Measurements from ENCODE around the gene PACRG. TPM values are rescaled to one million over a fixed set of nuclear protein-coding genes. Genes with fewer than 3 reads are reported as not detected.

PACRG gene
- total RNA-seq, 1 experiment from 2014 or later, result 0.44 TPM

DNA sequence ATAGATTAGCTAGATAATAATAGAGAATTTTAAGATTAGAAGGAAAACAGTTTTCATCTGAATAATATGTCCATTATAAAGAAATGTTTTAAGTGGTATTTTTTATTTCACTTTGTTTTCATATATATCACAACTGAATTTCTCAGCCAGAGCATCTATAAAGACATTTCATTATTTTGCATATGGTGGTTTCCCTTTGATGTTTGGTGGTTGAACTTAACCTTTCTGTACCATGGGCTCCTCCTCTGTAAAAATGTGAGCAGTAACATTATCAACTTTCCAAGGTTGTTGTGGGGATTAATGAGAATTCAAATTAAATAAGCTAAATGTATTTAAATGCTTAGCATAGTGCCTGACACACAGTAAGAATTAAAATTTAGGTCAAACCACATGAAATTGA, 567.0 kb downstream of the PACRG start (continued):
- TF ChIP-seq, protein P1, sequence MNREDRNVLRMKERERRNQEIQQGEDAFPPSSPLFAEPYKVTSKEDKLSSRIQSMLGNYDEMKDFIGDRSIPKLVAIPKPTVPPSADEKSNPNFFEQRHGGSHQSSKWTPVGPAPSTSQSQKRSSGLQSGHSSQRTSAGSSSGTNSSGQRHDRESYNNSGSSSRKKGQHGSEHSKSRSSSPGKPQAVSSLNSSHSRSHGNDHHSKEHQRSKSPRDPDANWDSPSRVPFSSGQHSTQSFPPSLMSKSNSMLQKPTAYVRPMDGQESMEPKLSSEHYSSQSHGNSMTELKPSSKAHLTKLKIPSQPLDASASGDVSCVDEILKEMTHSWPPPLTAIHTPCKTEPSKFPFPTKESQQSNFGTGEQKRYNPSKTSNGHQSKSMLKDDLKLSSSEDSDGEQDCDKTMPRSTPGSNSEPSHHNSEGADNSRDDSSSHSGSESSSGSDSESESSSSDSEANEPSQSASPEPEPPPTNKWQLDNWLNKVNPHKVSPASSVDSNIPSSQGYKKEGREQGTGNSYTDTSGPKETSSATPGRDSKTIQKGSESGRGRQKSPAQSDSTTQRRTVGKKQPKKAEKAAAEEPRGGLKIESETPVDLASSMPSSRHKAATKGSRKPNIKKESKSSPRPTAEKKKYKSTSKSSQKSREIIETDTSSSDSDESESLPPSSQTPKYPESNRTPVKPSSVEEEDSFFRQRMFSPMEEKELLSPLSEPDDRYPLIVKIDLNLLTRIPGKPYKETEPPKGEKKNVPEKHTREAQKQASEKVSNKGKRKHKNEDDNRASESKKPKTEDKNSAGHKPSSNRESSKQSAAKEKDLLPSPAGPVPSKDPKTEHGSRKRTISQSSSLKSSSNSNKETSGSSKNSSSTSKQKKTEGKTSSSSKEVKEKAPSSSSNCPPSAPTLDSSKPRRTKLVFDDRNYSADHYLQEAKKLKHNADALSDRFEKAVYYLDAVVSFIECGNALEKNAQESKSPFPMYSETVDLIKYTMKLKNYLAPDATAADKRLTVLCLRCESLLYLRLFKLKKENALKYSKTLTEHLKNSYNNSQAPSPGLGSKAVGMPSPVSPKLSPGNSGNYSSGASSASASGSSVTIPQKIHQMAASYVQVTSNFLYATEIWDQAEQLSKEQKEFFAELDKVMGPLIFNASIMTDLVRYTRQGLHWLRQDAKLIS (CRISPR knock-in tag; IDR thresholded peaks at IDR 0.05; ENCODE audit: borderline replicate concordance), result no peak
- TF ChIP-seq, protein P2, sequence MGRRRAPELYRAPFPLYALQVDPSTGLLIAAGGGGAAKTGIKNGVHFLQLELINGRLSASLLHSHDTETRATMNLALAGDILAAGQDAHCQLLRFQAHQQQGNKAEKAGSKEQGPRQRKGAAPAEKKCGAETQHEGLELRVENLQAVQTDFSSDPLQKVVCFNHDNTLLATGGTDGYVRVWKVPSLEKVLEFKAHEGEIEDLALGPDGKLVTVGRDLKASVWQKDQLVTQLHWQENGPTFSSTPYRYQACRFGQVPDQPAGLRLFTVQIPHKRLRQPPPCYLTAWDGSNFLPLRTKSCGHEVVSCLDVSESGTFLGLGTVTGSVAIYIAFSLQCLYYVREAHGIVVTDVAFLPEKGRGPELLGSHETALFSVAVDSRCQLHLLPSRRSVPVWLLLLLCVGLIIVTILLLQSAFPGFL (CRISPR knock-in tag; IDR thresholded peaks at IDR 0.05; ENCODE audit: borderline replicate concordance), result no peak
- TF ChIP-seq ZNF121 (CRISPR knock-in tag; IDR thresholded peaks at IDR 0.05), result no peak
- no peak for TF ChIP-seq NFATC4 (CRISPR knock-in tag; IDR thresholded peaks at IDR 0.05)
- TF ChIP-seq, protein P3, sequence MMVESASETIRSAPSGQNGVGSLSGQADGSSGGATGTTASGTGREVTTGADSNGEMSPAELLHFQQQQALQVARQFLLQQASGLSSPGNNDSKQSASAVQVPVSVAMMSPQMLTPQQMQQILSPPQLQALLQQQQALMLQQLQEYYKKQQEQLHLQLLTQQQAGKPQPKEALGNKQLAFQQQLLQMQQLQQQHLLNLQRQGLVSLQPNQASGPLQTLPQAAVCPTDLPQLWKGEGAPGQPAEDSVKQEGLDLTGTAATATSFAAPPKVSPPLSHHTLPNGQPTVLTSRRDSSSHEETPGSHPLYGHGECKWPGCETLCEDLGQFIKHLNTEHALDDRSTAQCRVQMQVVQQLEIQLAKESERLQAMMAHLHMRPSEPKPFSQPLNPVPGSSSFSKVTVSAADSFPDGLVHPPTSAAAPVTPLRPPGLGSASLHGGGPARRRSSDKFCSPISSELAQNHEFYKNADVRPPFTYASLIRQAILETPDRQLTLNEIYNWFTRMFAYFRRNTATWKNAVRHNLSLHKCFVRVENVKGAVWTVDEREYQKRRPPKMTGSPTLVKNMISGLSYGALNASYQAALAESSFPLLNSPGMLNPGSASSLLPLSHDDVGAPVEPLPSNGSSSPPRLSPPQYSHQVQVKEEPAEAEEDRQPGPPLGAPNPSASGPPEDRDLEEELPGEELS (CRISPR knock-in tag; IDR thresholded peaks at IDR 0.05), result no peak
- TF ChIP-seq, protein P4, sequence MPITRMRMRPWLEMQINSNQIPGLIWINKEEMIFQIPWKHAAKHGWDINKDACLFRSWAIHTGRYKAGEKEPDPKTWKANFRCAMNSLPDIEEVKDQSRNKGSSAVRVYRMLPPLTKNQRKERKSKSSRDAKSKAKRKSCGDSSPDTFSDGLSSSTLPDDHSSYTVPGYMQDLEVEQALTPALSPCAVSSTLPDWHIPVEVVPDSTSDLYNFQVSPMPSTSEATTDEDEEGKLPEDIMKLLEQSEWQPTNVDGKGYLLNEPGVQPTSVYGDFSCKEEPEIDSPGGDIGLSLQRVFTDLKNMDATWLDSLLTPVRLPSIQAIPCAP (CRISPR knock-in tag; IDR thresholded peaks at IDR 0.05), result no peak
- no peak for TF ChIP-seq TCF7 (CRISPR knock-in tag; IDR thresholded peaks at IDR 0.05; ENCODE audit: low read depth)
- TF ChIP-seq NFYB (CRISPR knock-in tag; conservative IDR thresholded peaks at IDR 0.05; ENCODE audit: low read depth), result no peak
- TF ChIP-seq OVOL2 (CRISPR knock-in tag; IDR thresholded peaks at IDR 0.05; ENCODE audit: borderline replicate concordance), result no peak
- no peak for TF ChIP-seq TEAD1 (CRISPR knock-in tag; IDR thresholded peaks at IDR 0.05)
- no peak for TF ChIP-seq TEAD4 (CRISPR knock-in tag; IDR thresholded peaks at IDR 0.05)

DNA sequence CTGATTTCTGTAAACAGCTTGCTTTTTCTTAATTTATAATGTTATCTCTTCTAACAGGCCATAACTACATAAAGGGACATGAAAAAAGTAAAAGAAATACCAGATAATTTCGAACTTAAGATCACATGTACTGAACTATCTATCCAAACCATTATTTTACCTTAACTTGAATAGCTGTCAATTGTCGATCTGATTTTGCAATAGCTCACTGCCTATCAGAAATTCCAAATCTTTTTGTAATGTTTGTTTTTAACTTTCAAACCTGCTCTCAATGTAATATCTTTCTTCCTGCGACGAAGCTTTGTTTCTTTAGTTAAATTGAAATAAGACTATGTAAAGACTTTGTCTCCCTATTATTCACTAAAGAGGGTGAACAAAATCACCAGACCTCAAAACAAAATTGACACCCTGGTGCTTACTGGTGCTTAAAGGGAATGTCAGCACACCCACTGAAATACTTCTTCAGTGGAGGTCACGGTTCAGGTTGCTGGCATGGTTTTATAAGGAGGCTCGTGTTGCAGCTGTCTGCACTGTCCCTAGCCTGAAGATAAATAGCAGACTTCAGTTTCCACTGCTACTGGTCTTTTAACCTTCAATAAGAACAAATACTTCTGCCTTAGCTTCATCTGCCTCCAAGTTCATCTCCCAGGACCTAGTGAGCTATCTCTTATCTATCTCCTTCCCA, 569.2 kb downstream of the PACRG start:
- CTCF ChIA-PET, result no interaction called here
- H3K9me3 Mint-ChIP-seq, result no peaks in the 10 kb centered on the region

More for the DNA sequence above, 569.2 kb downstream of the PACRG start:
- H3K27me3 Mint-ChIP-seq (ENCODE audit: low read depth), result no peaks in the 10 kb centered on the region
- H3K36me3 Mint-ChIP-seq, result no peaks in the 10 kb centered on the region
- peaks cover 4% of the 10 kb centered on the region; the same call in 1 of the 2 replicates for H3K4me1 Mint-ChIP-seq
- POLR2A ChIA-PET, result no interaction called here
- ATAC-seq, result no peak
- H3K4me3 Mint-ChIP-seq, result no peak overlapping the region
- TF ChIP-seq TEAD1 (CRISPR knock-in tag; IDR thresholded peaks at IDR 0.05) (no peak), EMX1 (CRISPR knock-in tag; IDR thresholded peaks at IDR 0.05) (no peak), CREM (CRISPR knock-in tag; IDR thresholded peaks at IDR 0.05) (no peak), SOX15 (CRISPR knock-in tag; IDR thresholded peaks at IDR 0.05) (no peak), OVOL2 (CRISPR knock-in tag; IDR thresholded peaks at IDR 0.05; ENCODE audit: borderline replicate concordance) (no peak), PRRX2 (CRISPR knock-in tag; IDR thresholded peaks at IDR 0.05) (no peak), JAZF1 (CRISPR knock-in tag; IDR thresholded peaks at IDR 0.05) (no peak), MXD4 (CRISPR knock-in tag; IDR thresholded peaks at IDR 0.05; ENCODE audit: borderline replicate concordance) (no peak)
- TF ChIP-seq, protein P5, sequence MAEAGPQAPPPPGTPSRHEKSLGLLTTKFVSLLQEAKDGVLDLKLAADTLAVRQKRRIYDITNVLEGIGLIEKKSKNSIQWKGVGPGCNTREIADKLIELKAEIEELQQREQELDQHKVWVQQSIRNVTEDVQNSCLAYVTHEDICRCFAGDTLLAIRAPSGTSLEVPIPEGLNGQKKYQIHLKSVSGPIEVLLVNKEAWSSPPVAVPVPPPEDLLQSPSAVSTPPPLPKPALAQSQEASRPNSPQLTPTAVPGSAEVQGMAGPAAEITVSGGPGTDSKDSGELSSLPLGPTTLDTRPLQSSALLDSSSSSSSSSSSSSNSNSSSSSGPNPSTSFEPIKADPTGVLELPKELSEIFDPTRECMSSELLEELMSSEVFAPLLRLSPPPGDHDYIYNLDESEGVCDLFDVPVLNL (CRISPR knock-in tag; IDR thresholded peaks at IDR 0.05; ENCODE audit: borderline replicate concordance, low read depth), result no peak
- TF ChIP-seq, protein P6, sequence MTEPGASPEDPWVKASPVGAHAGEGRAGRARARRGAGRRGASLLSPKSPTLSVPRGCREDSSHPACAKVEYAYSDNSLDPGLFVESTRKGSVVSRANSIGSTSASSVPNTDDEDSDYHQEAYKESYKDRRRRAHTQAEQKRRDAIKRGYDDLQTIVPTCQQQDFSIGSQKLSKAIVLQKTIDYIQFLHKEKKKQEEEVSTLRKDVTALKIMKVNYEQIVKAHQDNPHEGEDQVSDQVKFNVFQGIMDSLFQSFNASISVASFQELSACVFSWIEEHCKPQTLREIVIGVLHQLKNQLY (CRISPR knock-in tag; IDR thresholded peaks at IDR 0.05), result no peak
- TF ChIP-seq, protein P7, sequence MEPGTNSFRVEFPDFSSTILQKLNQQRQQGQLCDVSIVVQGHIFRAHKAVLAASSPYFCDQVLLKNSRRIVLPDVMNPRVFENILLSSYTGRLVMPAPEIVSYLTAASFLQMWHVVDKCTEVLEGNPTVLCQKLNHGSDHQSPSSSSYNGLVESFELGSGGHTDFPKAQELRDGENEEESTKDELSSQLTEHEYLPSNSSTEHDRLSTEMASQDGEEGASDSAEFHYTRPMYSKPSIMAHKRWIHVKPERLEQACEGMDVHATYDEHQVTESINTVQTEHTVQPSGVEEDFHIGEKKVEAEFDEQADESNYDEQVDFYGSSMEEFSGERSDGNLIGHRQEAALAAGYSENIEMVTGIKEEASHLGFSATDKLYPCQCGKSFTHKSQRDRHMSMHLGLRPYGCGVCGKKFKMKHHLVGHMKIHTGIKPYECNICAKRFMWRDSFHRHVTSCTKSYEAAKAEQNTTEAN (CRISPR knock-in tag; IDR thresholded peaks at IDR 0.05), result no peak
- TF ChIP-seq, protein P8, sequence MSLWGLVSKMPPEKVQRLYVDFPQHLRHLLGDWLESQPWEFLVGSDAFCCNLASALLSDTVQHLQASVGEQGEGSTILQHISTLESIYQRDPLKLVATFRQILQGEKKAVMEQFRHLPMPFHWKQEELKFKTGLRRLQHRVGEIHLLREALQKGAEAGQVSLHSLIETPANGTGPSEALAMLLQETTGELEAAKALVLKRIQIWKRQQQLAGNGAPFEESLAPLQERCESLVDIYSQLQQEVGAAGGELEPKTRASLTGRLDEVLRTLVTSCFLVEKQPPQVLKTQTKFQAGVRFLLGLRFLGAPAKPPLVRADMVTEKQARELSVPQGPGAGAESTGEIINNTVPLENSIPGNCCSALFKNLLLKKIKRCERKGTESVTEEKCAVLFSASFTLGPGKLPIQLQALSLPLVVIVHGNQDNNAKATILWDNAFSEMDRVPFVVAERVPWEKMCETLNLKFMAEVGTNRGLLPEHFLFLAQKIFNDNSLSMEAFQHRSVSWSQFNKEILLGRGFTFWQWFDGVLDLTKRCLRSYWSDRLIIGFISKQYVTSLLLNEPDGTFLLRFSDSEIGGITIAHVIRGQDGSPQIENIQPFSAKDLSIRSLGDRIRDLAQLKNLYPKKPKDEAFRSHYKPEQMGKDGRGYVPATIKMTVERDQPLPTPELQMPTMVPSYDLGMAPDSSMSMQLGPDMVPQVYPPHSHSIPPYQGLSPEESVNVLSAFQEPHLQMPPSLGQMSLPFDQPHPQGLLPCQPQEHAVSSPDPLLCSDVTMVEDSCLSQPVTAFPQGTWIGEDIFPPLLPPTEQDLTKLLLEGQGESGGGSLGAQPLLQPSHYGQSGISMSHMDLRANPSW (CRISPR knock-in tag; conservative IDR thresholded peaks at IDR 0.05; ENCODE audit: low read depth), result no peak
- no peak overlapping the region for H3K27ac Mint-ChIP-seq
- DNase-seq (ENCODE audit: low spot score), result no peak
